ENCODE data around the gene TMED1.
A peak's percentile ranks its signal among the peaks of the same experiment; 100 is the strongest.
"Not testable (repeated sequence)": the region's sequence is repeated elsewhere in the genome, so short reads cannot be mapped to it uniquely, and the experiment has no call there.

TMED1 gene

GRCh38 chr19:10839114-10840050 lies 3.4 kb upstream of the TMED1 start:
- Histone ChIP-seq H3K4me3 (replicated peaks; ENCODE audit: insufficient read depth, low read length) (no peak overlapping the region), H3K27me3 (ENCODE audit: insufficient read depth, poor library complexity, severe bottlenecking) (no peaks in the 10 kb centered on the region), H3K27ac (replicated peaks) (no peak overlapping the region)
- no peak for DNase-seq (ENCODE audit: low read depth in 1 of 2, low spot score in 1 of 2)
- TF ChIP-seq SPI1 (IDR thresholded peaks at IDR 0.05; ENCODE audit: borderline replicate concordance, low read depth) (no peak), CTCF (IDR thresholded peaks at IDR 0.05; ENCODE audit: insufficient read depth, low read length) (no peak), REST (IDR thresholded peaks at IDR 0.05; ENCODE audit: insufficient replicate concordance, low read depth) (no peak), POLR2AphosphoS5 (IDR thresholded peaks at IDR 0.05; ENCODE audit: low read depth) (no peak), GABPA (IDR thresholded peaks at IDR 0.05; ENCODE audit: low read depth) (no peak)

- no peak for DNase-seq (ENCODE audit: low read depth in 1 of 2, low spot score in 1 of 2)
- H3K4me3 ChIP-seq (replicated peaks; ENCODE audit: insufficient read depth, low read length) = no peak overlapping the region
- TF ChIP-seq CTCF (IDR thresholded peaks at IDR 0.05; ENCODE audit: insufficient read depth, low read length) (no peak), GABPA (IDR thresholded peaks at IDR 0.05; ENCODE audit: low read depth) (no peak), REST (IDR thresholded peaks at IDR 0.05; ENCODE audit: insufficient replicate concordance, low read depth) (no peak), POLR2AphosphoS5 (IDR thresholded peaks at IDR 0.05; ENCODE audit: low read depth) (no peak), SPI1 (IDR thresholded peaks at IDR 0.05; ENCODE audit: borderline replicate concordance, low read depth) (no peak)
- H3K27ac ChIP-seq (replicated peaks) = no peak overlapping the region
- H3K27me3 ChIP-seq (ENCODE audit: insufficient read depth, poor library complexity, severe bottlenecking) = no peaks in the 10 kb centered on the region
Measured at GRCh38 chr19:10838377-10838776, 2.4 kb upstream of the TMED1 start.

GRCh38 chr19:10837649-10838048 lies 1.6 kb upstream of the TMED1 start:
- not testable (repeated sequence) for H3K27ac ChIP-seq (replicated peaks); H3K4me3 ChIP-seq (replicated peaks; ENCODE audit: insufficient read depth, low read length)

GRCh38 chr19:10836479-10837330 lies 693 bp upstream of the TMED1 start:
- no peaks in the 10 kb centered on the region for H3K27me3 ChIP-seq (ENCODE audit: insufficient read depth, poor library complexity, severe bottlenecking)
- H3K4me3 ChIP-seq (replicated peaks; ENCODE audit: insufficient read depth, low read length) = no peak overlapping the region
- DNase-seq (ENCODE audit: low read depth in 1 of 2, low spot score in 1 of 2) = peak; percentile 88 to 91
- TF ChIP-seq REST (IDR thresholded peaks at IDR 0.05; ENCODE audit: insufficient replicate concordance, low read depth) = no peak
- no peak for TF ChIP-seq GABPA (IDR thresholded peaks at IDR 0.05; ENCODE audit: low read depth)
- TF ChIP-seq SPI1 (IDR thresholded peaks at IDR 0.05; ENCODE audit: borderline replicate concordance, low read depth) = no peak
- peak overlapping the region; percentile 100 for H3K27ac ChIP-seq (replicated peaks)

More at GRCh38 chr19:10837649-10838048, 1.6 kb upstream of the TMED1 start:
- H3K27me3 ChIP-seq (ENCODE audit: insufficient read depth, poor library complexity, severe bottlenecking); DNase-seq (ENCODE audit: low read depth in 1 of 2, low spot score in 1 of 2): not testable (repeated sequence)

Data from HL-60 (cell line).